ENCODE results near the gene TEAD3.
"Not testable (repeated sequence)": the region's sequence is repeated elsewhere in the genome, so short reads cannot be mapped to it uniquely, and the experiment has no call there.

The TEAD3 gene

GRCh38 chr6:35496841-35497570 lies at the start of gene TEAD3:
Gene TEAD3, minus strand, starts transcription at chr6:35497079.
- peak; percentile 33 for DNase-seq (ENCODE audit: low read depth)

GRCh38 chr6:35544769-35545361 lies 48.0 kb upstream of the TEAD3 start:
- no peak for DNase-seq (ENCODE audit: low read depth)

- no peak for DNase-seq (ENCODE audit: low read depth)
Observed at GRCh38 chr6:35543459-35544193, 46.7 kb upstream of the TEAD3 start.

- DNase-seq (ENCODE audit: low read depth) = no peak
Observed at GRCh38 chr6:35541836-35542235, 45.0 kb upstream of the TEAD3 start.

GRCh38 chr6:35539223-35539622 lies 42.3 kb upstream of the TEAD3 start:
- DNase-seq (ENCODE audit: low read depth) = no peak

GRCh38 chr6:35535847-35536246 lies 39.0 kb upstream of the TEAD3 start:
- DNase-seq (ENCODE audit: low read depth) = not testable (repeated sequence)

- DNase-seq (ENCODE audit: low read depth) = no peak
Observed at GRCh38 chr6:35534407-35535170, 37.7 kb upstream of the TEAD3 start.

GRCh38 chr6:35533981-35534380 lies 37.1 kb upstream of the TEAD3 start:
- no peak for DNase-seq (ENCODE audit: low read depth)

GRCh38 chr6:35532126-35532525 lies 35.2 kb upstream of the TEAD3 start:
- no peak for DNase-seq (ENCODE audit: low read depth)

- DNase-seq (ENCODE audit: low read depth) = no peak
Observed at GRCh38 chr6:35524380-35525020, 27.6 kb upstream of the TEAD3 start.

GRCh38 chr6:35522660-35523658 lies 26.1 kb upstream of the TEAD3 start:
- DNase-seq (ENCODE audit: low read depth) = peak; percentile 65

- no peak for DNase-seq (ENCODE audit: low read depth)
Observed at GRCh38 chr6:35522151-35522550, 25.3 kb upstream of the TEAD3 start.

GRCh38 chr6:35521235-35521634 lies 24.4 kb upstream of the TEAD3 start:
- DNase-seq (ENCODE audit: low read depth) = no peak

GRCh38 chr6:35519313-35520015 lies 22.6 kb upstream of the TEAD3 start:
- DNase-seq (ENCODE audit: low read depth) = no peak

- no peak for DNase-seq (ENCODE audit: low read depth)
Observed at GRCh38 chr6:35518566-35519312, 21.9 kb upstream of the TEAD3 start.

- DNase-seq (ENCODE audit: low read depth) = not testable (repeated sequence)
Observed at GRCh38 chr6:35517978-35518377, 21.1 kb upstream of the TEAD3 start.

GRCh38 chr6:35516712-35517111 lies 19.8 kb upstream of the TEAD3 start:
- DNase-seq (ENCODE audit: low read depth) = no peak

- not testable (repeated sequence) for DNase-seq (ENCODE audit: low read depth)
Observed at GRCh38 chr6:35515939-35516338, 19.1 kb upstream of the TEAD3 start.

- DNase-seq (ENCODE audit: low read depth) = no peak
Observed at GRCh38 chr6:35514587-35514986, 17.7 kb upstream of the TEAD3 start.

Measured in stimulated activated CD8-positive, alpha-beta memory T cell treated with anti-CD3 and anti-CD28 coated beads, Interleukin-4, amount 100 ng/mL, for 24 hours (primary cell).